HG03060 (cell line): ENCODE data around the gene LAMC2.
A peak's percentile ranks its signal among the peaks of the same experiment; 100 is the strongest.

Source experiments
- ATAC-seq: cut with Tn5 transposase; IDR thresholded peaks from one replicate; pipeline ENCODE4 v1.9.1; 2021; ENCODE audit warnings: low read depth, moderate number of reproducible peaks; ENCODE audit not compliant: unreplicated experiment

LAMC2 gene

DNA sequence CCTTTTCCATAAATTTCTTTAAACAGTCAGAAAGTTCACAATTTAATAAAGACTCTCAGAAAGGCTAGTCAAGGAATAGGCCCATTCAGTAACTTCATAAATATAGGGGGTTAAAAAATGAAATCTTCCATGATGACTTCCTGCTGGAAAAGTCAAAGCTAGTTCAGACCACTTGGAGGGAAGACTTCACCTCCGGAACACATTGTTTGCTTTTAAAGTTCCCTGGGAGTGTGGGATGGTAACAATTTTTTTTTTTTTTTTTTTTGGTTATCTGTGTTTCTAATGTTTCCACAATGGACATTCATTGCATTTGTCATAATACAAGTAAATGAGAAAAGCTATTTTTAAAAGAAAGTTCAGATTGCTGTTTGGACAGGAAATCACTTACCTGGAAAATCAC is 18.4 kb upstream of the LAMC2 start:
- no peak for ATAC-seq

DNA sequence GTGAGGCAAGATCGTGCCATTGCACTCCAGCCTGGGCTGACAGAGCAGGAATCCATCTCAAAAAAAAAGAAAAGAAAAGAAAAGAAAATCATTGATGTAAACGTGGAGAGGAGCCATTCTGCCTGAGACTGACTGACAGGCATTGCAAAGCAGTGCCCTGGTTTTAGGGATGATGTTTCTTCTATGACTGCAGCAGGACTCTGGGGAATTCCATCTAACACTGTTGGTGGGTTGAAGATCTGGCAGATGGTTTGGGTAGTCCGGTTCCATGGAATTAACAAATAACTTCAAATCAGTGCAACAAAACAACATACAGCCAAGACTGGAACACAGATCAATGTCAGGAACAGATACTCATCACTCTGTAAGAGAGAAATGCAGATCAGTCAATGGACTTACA is 17.8 kb upstream of the LAMC2 start:
- ATAC-seq = no peak

- ATAC-seq = no peak
These were observed 12.2 kb upstream of the LAMC2 start for GRCh38 chr1:183173828-183174227.

GRCh38 chr1:183175631-183176030 is 10.4 kb upstream of the LAMC2 start:
- no peak for ATAC-seq

DNA sequence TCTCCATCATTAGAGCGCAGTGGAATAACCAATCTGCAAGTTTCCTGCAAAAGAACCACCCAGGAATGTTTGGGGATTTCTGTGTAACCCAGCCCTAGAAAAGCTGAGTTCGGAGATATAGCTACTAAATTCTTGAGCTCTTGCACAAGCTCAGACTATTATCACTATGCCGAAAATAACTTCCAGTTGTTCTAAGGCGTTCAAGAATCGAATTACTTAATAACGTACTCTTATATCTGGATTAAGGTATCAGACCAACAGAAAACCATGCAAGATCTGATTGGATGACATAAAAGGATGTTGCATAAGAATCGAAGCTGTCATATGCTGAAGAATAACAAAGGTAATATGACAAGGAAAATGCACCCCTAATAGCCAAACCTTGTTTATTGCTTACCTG is 7.5 kb upstream of the LAMC2 start:
- ATAC-seq = no peak

DNA sequence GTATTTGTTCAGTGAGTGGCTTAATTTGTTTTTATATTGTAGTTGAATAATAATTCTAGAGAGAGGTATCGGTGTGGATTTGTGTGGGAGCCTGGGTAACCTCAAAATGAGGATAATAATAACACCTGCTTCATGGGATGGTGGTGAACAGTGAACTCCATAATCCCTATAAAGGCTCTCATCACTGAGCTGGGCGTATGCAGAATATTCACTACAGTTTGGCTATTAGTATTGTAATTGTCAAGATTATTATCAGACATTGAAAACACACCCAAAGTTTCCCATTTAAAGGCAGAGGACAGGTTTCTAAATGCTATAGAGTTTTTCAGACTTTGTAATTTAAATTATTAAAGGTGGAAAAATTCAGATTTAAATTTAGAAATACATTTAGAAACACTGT is 7.0 kb upstream of the LAMC2 start:
- no peak for ATAC-seq

DNA sequence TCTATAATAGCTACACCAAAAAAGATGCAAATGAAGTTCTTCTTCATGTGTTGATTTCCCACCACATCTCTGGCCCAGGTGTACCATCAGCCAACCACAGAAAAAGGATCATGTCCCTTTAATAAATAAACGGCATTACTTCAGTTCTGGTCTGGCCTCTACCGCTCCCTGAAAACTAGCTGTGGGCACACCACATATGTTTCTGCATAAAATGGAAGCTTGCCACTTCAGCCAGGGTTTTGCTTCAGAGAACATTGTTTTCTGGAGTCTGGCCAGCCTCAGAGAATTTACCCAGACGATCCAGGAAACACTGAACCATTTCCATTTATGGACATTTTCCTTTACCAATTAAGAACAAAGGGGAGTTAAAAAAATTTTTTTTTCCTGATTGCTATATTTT is 5.8 kb upstream of the LAMC2 start:
- ATAC-seq = no peak

DNA sequence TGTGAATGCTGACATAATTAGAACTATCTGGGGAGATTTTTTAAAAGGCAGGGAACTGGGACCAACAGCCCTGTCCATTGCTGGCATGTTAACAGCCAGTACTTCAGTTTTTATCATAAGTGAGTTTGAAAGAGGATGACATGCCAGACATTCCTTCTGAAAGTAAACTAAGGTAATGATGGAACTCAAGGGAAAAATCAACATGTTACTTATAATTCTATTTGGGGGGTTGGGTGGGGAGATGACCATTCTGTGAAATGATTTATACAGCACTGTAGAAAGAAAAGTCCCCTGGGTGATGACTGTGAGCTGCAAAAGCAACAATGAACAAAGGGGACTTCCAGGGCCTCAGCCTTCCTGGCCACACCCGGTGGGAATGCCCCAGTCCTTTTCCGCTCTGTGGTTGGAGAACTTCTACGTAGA is 5.4 kb upstream of the LAMC2 start:
- no peak for ATAC-seq

GRCh38 chr1:183186841-183187240 is 777 bp downstream of the LAMC2 start:
- no peak for ATAC-seq

- no peak for ATAC-seq
These were observed 2.2 kb downstream of the LAMC2 start for GRCh38 chr1:183188240-183188639.

GRCh38 chr1:183191833-183192232 is 5.8 kb downstream of the LAMC2 start:
- no peak for ATAC-seq

- ATAC-seq = no peak
These were observed 8.0 kb downstream of the LAMC2 start for GRCh38 chr1:183193963-183194525.

DNA sequence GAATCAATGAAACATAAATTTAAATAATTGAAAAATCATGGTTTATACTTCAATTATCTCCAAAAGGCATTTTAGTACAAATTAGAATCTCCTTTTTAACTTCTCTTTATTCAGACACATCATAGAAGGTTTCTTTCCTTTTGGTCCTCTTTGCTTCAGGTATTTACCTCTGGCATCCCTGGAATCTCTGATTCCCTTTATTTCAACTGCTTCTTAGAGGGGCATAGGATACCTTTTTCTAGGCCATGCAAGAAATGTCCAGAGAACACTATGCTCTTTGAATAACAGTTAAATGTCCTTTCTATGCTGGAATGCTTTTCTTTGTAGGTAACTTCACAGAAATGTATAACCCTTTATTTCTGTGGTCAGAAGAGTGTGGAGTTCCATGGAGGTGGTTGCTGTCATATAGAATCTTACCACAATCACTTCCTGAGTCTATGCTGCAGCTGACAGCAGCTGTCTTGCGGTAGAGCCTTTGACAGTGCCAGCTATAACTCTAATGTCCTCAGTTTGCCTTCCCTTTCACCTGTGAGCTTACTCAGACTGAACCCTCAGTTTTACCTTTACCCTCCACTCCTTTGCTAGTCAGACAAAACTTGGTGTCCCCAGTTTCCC is 8.6 kb downstream of the LAMC2 start:
- peak; percentile 81 for ATAC-seq

GRCh38 chr1:183195142-183195574 is 9.1 kb downstream of the LAMC2 start:
- peak; percentile 41 for ATAC-seq

DNA sequence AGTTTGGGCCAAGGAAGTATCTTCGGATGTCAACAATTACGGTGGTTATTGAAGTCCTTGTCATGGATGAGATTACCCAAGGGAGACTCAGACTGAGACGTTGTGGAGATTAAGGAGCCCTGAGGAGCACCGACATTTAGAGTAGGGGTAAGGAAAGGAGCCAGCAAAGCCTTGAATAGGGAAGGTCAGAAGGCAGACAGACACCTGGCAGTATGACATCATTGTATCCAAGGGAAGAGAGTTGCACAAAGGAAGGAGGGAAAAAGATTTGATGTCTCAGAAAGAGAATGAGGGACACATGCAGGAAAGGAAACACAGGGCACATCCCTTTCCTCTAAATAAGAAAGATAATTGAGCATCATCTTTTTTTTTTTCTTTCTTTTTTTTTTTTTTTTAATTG is 11.7 kb downstream of the LAMC2 start:
- ATAC-seq = no peak

- ATAC-seq = no peak
These were observed 12.4 kb downstream of the LAMC2 start for GRCh38 chr1:183198463-183198862.

GRCh38 chr1:183199304-183199703 is 13.2 kb downstream of the LAMC2 start:
- no peak for ATAC-seq

- ATAC-seq = no peak
These were observed 14.4 kb downstream of the LAMC2 start for GRCh38 chr1:183200451-183200850.

DNA sequence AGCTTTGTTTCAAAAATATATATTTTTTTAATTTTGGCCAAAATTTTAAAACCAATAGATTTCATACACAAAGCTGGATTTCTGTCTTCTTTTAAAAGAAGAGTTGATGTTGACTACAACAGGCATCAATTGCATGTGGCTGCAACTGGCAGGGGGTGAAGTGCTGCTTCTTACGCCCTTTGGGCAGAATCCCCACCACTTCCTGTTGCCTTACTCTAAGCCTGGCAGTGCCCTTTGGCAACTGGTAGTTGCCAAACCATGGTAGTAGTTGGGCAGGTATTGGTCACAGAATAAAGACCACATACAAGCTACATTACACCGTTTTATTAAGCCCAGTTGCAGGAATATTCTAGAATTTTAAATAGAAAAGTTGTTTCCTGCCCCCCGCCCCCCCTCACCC is 17.0 kb downstream of the LAMC2 start:
- ATAC-seq = no peak

GRCh38 chr1:183205196-183205781 is 19.2 kb downstream of the LAMC2 start:
- no peak for ATAC-seq

DNA sequence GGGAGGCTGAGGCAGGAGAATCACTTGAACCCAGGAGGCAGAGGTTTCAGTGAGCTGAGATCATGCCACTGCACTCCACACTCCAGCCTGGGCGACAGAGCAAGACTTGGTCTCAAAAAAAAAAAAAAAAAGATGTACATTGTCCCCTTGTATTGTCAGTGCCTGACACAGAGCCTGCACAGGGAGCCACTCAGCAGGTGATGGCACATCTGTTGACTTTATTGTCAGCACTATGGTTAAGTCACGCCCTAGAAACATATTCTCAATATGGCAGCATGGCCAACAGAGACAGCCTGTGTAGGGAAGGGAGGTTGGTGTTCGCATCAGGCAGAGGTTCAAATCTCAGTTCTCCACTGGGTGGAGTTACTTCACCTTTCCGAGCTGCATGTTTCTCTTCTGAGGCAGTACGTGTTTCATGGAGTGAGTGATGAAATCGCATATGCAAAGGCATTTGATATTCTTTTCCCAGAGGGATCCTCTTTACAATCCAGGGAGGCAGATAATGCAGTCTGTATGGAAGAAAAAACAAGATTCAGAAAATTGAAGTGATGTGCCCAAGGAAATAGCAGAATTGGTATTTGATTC is 20.6 kb downstream of the LAMC2 start:
- ATAC-seq = no peak
